CD14-positive monocyte (primary cell): ENCODE data around the gene EXD2. TPM values are rescaled to one million over a fixed set of nuclear protein-coding genes. Genes with fewer than 3 reads are reported as not detected.
A peak's percentile ranks its signal among the peaks of the same experiment; 100 is the strongest.

Experiments
- DNase-seq, 3 donors: peaks; one replicate each; pipeline ENCODE4 v3.0.0-alpha.2; 2011 to 2022
- H2AFZ ChIP-seq: 2 replicates; pipeline ENCODE4 v1.6.0; 2012; ENCODE audit warnings: mild to moderate bottlenecking, low read depth, low read length, inconsistent platforms; ENCODE audit not compliant: insufficient read depth, poor library complexity, severe bottlenecking
- H3K27ac ChIP-seq, 2 donors: 1 replicate in 1 of 2; 2 replicates in 1 of 2; pipeline ENCODE4 v1.5.1; 2012 to 2013; ENCODE audit warnings: low read length in 2 of 2, control low read depth in 1 of 2, inconsistent platforms in 1 of 2, low read depth in 1 of 2, mild to moderate bottlenecking in 1 of 2
- H3K27me3 ChIP-seq, 2 donors: one replicate each; pipeline versions ENCODE4 v1.6.0 to v1.6.1; 2011 to 2013; ENCODE audit warnings: low read length in 2 of 2; ENCODE audit not compliant: control insufficient read depth in 2 of 2, insufficient read depth in 2 of 2
- H3K36me3 ChIP-seq, 2 donors: replicated peaks in 1 of 2; 1 replicate in 1 of 2; 2 replicates in 1 of 2; pipeline versions ENCODE4 v1.5.1 to v1.6.1; 2012 to 2013; ENCODE audit warnings: low read length in 2 of 2, control low read depth in 1 of 2, inconsistent platforms in 1 of 2, mild to moderate bottlenecking in 1 of 2; ENCODE audit not compliant: insufficient read depth in 2 of 2, control insufficient read depth in 1 of 2
- H3K4me1 ChIP-seq, 2 donors: 1 replicate in 1 of 2; 2 replicates in 1 of 2; pipeline versions ENCODE4 v1.5.1 to v1.6.1; 2012 to 2013; ENCODE audit warnings: low read length in 2 of 2, control low read depth in 1 of 2, inconsistent platforms in 1 of 2, mild to moderate bottlenecking in 1 of 2, moderate library complexity in 1 of 2; ENCODE audit not compliant: insufficient read depth in 2 of 2, control insufficient read depth in 1 of 2
- H3K4me2 ChIP-seq: replicated peaks from 2 replicates; pipeline ENCODE3; 2012; ENCODE audit warnings: low read length, moderate library complexity, mild to moderate bottlenecking; ENCODE audit not compliant: poor library complexity, severe bottlenecking; ENCODE audit errors: extremely low read depth
- H3K4me3 ChIP-seq, 3 experiments: fragments of 200-600 bp in 1 of 3; sonication (generic) in 1 of 3; replicated peaks in 1 of 3; 1 replicate in 2 of 3; 2 replicates in 1 of 3; pipeline ENCODE4 v1.5.1; 2011 to 2013; ENCODE audit warnings: low read length in 3 of 3, mild to moderate bottlenecking in 3 of 3, control low read depth in 2 of 3, low read depth in 2 of 3, inconsistent platforms in 1 of 3, moderate library complexity in 1 of 3
- H3K79me2 ChIP-seq: 2 replicates; pipeline ENCODE4 v1.6.0; 2012; ENCODE audit warnings: mild to moderate bottlenecking, control low read depth, inconsistent platforms, low read length, moderate library complexity; ENCODE audit not compliant: insufficient read depth
- H3K9ac ChIP-seq: 2 replicates; pipeline ENCODE4 v1.6.0; 2017; ENCODE audit warnings: low read length, mild to moderate bottlenecking; ENCODE audit not compliant: insufficient read depth, poor library complexity, severe bottlenecking
- H3K9me3 ChIP-seq, 2 donors: replicated peaks in 1 of 2; 1 replicate in 1 of 2; 2 replicates in 1 of 2; pipeline versions ENCODE4 v1.5.1 to v1.6.1; 2012 to 2013; ENCODE audit warnings: low read length in 2 of 2, control low read depth in 1 of 2; ENCODE audit not compliant: control insufficient read depth in 1 of 2, insufficient read depth in 1 of 2
- H4K20me1 ChIP-seq: 2 replicates; pipeline ENCODE4 v1.6.0; 2012; ENCODE audit warnings: mild to moderate bottlenecking, low read length, control low read depth, moderate library complexity; ENCODE audit not compliant: insufficient read depth
- H3K27ac Mint-ChIP-seq, 7 donors: one replicate each; pipeline ENCODE4 v1.8.0; 2020; ENCODE audit warnings: mild to moderate bottlenecking in 7 of 7, mixed read lengths in 7 of 7, moderate library complexity in 6 of 7, inconsistent platforms in 2 of 7
- H3K27me3 Mint-ChIP-seq, 3 donors: one replicate each; pipeline ENCODE4 v1.8.0; 2021 to 2022; ENCODE audit warnings: low read depth in 3 of 3, mild to moderate bottlenecking in 3 of 3, mixed read lengths in 3 of 3, moderate library complexity in 3 of 3, inconsistent platforms in 1 of 3
- H3K36me3 Mint-ChIP-seq, 2 donors: one replicate each; pipeline ENCODE4 v1.8.0; 2020; ENCODE audit warnings: mixed read lengths in 2 of 2, inconsistent platforms in 1 of 2, mild to moderate bottlenecking in 1 of 2
- H3K4me1 Mint-ChIP-seq: one replicate; pipeline ENCODE4 v1.8.0; 2020; ENCODE audit warnings: mild to moderate bottlenecking, mixed read lengths
- H3K4me3 Mint-ChIP-seq, 2 donors: one replicate each; pipeline ENCODE4 v1.8.0; 2020; ENCODE audit warnings: mild to moderate bottlenecking in 2 of 2, mixed read lengths in 2 of 2, moderate library complexity in 1 of 2
- H3K9me3 Mint-ChIP-seq, 7 donors: one replicate each; pipeline ENCODE4 v1.8.0; 2020 to 2022; ENCODE audit warnings: mixed read lengths in 7 of 7, mild to moderate bottlenecking in 6 of 7, moderate library complexity in 6 of 7, inconsistent platforms in 2 of 7
- CTCF ChIP-seq: fragments of 200-600 bp; IDR thresholded peaks from one replicate; pipeline ENCODE4 v1.8.0; 2022; ENCODE audit warnings: antibody characterized with exemption, mild to moderate bottlenecking
- WGBS: methylation state at CpG from one replicate; pipeline ENCODE4 v1.1.5; 2013; ENCODE audit warnings: missing lambda C conversion rate; ENCODE audit not compliant: insufficient coverage; 5-methylcytosine and 5-hydroxymethylcytosine counted together
- intact Hi-C, 2 donors: fragments of 100-400 bp; cut with micrococcal nuclease; formaldehyde crosslinking; loops; one replicate each; pipeline versions ENCODE4 v1.15.0 to v1.15.1; 2023
- polyA plus RNA-seq, 3 donors: library from polyadenylated mRNA; depleted of rRNA in 1 of 3; unstranded in 2 of 3; stranded (reverse) in 1 of 3; fragments of 300-500 nt in 2 of 3; fragments of >200 nt in 1 of 3; fragmentation: Illumina TruSeq in 2 of 3; gene quantifications; 1 replicate in 2 of 3; 2 replicates in 1 of 3; pipeline ENCODE4 v1.2.3, GENCODE V29; 2012 to 2021

Gene EXD2
- polyA plus RNA-seq, 3 donors: 2.3 to 4.0 (median 3.1) TPM

GRCh38 chr14:69142101-69142500 is 49.2 kb upstream of the EXD2 start:
- Histone ChIP-seq H3K79me2 (peaks cover 81% of the 10 kb centered on the region), H3K4me1 (no peaks in the 10 kb centered on the region)

GRCh38 chr14:69149461-69150244 is 41.6 kb upstream of the EXD2 start:
- H3K36me3 Mint-ChIP-seq: peaks cover 26 to 32% of the 10 kb centered on the region in 2 donors
- Histone ChIP-seq H3K4me1 (peaks cover 14 to 24% of the 10 kb centered on the region in 2 donors), H4K20me1 (peaks cover 62% of the 10 kb centered on the region), H3K36me3 (peaks cover 10 to 35% of the 10 kb centered on the region in 2 donors), H3K27ac (no peak overlapping the region), H3K9ac (no peak overlapping the region), H3K79me2 (peaks cover 79% of the 10 kb centered on the region), H3K4me3 (no peak overlapping the region), H3K9me3 (no peaks in the 10 kb centered on the region), H3K27me3 (peaks cover under 1 to 10% of the 10 kb centered on the region in 2 donors), H2AFZ (no peak overlapping the region), H3K4me2 (no peak overlapping the region)
- H3K4me1 Mint-ChIP-seq: peaks cover 30% of the 10 kb centered on the region
- WGBS: 71% methylated on average over 1 of the region's 2 CpGs
- peak overlapping the region in 1 of 7 donors; percentile 20 for H3K27ac Mint-ChIP-seq
- intact Hi-C loops: no loop called here
- peaks cover 0 to 5% (median 5%) of the 10 kb centered on the region in 3 donors for H3K27me3 Mint-ChIP-seq
- H3K4me3 Mint-ChIP-seq: no peak overlapping the region
- no peak for DNase-seq
- no peaks in the 10 kb centered on the region for H3K9me3 Mint-ChIP-seq
- no peak for TF ChIP-seq CTCF

More at GRCh38 chr14:69142101-69142500, 49.2 kb upstream of the EXD2 start:
- 100% methylated on average over 4 of the region's 5 CpGs for WGBS
- H3K27ac ChIP-seq: no peak overlapping the region
- peaks cover 7 to 45% of the 10 kb centered on the region in 2 donors for H3K36me3 ChIP-seq
- no peaks in the 10 kb centered on the region for H3K9me3 ChIP-seq
- Mint-ChIP-seq H3K4me3 (no peak overlapping the region), H3K27ac (no peak overlapping the region), H3K27me3 (no peaks in the 10 kb centered on the region), H3K36me3 (peaks cover 34 to 50% of the 10 kb centered on the region in 2 donors), H3K9me3 (peaks cover 0 to 1% (median 0%) of the 10 kb centered on the region in 7 donors), H3K4me1 (peaks cover 14% of the 10 kb centered on the region)
- no peak overlapping the region for H3K4me2 ChIP-seq
- intact Hi-C loops: no loop called here
- no peak for DNase-seq
- peaks cover 97% of the 10 kb centered on the region for H4K20me1 ChIP-seq
- no peak for TF ChIP-seq CTCF
- H3K27me3 ChIP-seq: no peaks in the 10 kb centered on the region
- no peak overlapping the region for H2AFZ ChIP-seq
- no peak overlapping the region for H3K9ac ChIP-seq
- H3K4me3 ChIP-seq: no peak overlapping the region
